GM18519 (cell line): ENCODE results near the gene EPB41.

Source experiments
- ATAC-seq: cut with Tn5 transposase; IDR thresholded peaks from one replicate; pipeline ENCODE4 v1.9.1; 2021; ENCODE audit warnings: mild to moderate bottlenecking, moderate library complexity; ENCODE audit not compliant: unreplicated experiment, low FRiP score

EPB41 gene

GRCh38 chr1:28890435-28890834, 23.9 kb upstream of the EPB41 start:
- no peak for ATAC-seq

DNA sequence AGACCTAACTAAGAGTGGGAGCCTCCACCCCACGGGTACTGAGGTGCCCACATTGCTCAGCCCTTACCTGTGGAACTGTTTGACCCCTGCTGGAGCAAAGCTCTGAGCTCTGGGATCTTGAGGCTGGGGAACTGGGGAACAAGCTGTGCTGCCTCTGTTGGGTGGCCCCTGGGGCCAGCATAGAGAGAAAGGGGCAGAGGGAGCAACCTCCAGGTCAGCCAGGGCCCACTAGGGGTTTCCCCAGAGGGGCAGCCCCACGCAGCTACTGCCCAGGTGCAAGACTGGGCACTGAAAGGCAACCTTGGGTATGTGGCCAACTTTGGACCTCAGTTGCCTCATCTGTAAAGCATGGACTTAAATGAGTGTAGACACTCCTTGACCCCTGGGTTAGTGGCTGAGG, 23.5 kb upstream of the EPB41 start:
- no peak for ATAC-seq

GRCh38 chr1:28891256-28891655, 23.1 kb upstream of the EPB41 start:
- ATAC-seq = no peak

DNA sequence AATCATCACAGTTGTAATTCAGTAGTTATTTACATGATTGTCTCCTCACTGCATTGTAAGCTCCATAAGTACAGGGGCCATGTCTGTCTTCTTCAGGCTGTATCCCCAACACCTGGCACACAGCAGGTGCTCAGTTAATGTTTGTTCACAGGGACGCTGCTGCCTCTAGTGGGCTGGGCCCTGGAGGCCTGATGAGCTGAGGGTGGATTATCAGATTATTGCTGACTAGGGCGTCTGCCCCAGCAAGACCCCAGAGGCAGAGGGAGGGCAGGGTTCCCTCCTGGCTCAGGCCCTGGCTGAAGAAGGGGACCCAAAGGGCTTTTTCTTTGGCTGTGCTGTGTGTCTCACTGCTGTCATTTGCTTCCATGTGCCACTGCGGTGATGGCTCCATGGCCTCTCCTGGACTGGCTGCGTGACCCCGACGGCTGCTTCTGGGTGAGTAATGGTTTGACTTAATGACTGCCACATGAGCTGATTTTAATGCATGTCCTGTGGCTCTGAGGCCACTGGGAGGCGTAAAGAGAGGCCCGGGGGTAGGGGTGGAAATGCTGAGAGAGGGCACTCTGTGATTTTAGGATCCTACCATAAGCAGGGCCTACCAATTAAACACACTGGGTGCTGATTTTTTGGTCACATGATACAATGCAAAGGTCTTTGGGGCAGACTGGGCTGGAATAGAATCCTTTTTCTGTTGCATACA, 20.8 kb upstream of the EPB41 start:
- no peak for ATAC-seq

- ATAC-seq = no peak
These were observed 19.6 kb upstream of the EPB41 start for GRCh38 chr1:28894785-28895184.

GRCh38 chr1:28895896-28896608, 18.3 kb upstream of the EPB41 start:
- no peak for ATAC-seq

DNA sequence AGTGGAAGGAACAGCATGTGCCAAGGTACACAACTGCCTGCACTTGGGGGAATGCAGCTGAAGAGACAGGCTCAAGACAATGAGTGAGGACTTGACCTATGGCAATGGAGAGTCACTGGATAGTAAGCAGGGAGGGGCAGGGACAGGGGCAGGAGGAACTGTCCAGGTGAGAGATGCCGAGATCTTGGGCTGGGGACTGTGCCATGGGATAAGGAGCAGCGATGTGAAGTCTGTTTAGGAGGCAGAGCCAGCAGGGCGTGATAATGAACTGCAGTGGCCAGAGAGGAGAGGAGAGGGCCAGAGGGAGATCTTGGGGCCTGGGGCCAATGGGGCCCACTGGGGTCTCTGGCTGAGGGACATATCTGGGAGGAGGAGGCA, 17.8 kb upstream of the EPB41 start:
- ATAC-seq = no peak

DNA sequence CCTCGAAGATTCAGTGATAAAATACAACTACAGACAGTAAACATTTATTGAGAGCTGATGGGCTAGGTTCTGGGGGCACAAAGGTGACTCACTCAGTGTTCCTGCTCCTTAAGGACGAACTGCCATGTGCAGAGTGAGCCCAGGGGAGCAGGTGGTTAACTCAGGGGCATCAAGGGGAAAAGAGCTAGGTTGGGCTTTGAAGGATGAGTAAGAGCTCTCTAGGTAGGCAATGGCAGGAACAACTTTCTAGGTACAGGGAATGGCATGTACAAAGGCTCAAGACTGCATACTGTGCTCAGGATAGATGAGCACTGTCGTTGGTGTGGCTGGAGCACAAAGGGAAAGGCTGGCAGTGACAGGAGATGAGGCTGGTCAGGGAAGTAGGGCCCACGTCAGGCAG, 16.6 kb upstream of the EPB41 start:
- no peak for ATAC-seq

- no peak for ATAC-seq
These were observed 15.9 kb upstream of the EPB41 start for GRCh38 chr1:28898405-28898881.

GRCh38 chr1:28899267-28899666, 15.1 kb upstream of the EPB41 start:
- no peak for ATAC-seq

GRCh38 chr1:28900562-28900961, 13.8 kb upstream of the EPB41 start:
- ATAC-seq = no peak

DNA sequence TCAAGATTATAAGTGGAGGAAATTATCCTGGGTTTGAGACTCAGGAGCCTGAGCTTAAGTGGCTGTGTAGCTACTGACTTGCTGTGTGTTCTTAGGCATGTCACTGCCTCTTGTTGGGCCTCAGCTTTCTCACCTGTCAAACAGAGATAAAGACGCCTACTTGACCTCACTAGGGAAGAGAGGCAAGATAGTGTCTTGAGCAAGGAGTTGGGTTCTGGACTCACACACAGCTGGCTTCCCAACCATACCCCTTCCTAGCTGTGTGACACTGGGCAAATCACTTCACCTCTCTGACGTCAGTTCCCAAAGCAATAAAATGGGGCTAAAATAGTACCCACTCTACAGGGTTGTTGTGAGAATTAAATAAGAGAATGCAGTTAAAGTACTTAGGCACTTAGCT, 11.6 kb upstream of the EPB41 start:
- ATAC-seq = no peak

GRCh38 chr1:28905921-28906666, 8.3 kb upstream of the EPB41 start:
- ATAC-seq = no peak

DNA sequence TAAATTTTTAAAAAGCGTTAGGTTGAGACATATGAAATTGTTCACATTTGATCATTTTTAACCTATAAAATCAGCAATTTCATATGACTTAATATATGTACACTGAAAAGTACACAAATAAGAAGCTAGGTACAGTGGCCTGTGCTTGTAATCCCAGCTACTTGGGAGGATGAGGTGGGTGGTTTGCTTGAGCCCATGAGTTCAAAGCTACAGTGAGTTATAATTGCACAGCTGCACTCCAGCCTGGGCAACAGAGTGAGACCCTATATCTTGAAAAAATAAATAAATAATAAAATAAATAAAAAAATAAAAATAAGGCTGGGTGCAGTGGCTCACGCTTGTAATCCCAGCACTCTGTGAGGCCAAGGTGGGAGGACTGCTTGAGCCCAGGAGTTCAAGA, 5.2 kb upstream of the EPB41 start:
- no peak for ATAC-seq

DNA sequence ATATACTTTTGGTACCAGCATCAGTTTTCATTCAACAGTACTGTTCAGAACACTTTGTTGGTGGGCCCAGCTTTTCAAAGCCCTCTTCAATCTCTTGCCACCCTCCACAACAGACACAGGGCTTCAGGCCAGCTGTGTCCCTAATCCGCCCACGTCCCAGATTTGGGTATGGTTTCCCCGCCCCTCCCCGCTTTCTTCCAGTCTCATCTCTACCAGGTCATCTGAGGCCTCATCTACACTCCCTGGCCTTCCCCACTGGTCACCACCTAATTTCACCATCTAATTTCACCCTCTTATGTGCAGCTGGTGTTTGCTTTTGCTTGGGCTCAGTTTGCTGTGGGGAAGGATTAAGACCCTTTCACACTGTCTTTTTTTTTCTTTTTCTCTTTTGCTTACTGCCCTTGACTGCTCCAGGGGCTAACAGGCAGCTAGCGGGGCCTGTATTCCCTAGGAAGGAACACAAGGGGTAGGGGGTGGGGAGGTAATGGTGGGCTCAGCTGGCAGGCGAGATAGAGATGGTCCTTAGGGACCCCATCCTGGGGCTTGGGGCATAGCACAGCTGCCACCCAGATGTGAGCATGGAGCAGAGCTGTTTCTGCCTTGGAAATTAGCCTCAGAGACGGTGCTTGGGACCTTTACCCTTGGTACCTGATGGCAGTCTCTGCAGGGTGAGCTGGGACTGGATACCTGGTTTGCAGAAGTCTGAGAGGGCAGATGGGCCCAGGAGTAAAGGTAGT, 3.8 kb upstream of the EPB41 start:
- ATAC-seq = no peak

DNA sequence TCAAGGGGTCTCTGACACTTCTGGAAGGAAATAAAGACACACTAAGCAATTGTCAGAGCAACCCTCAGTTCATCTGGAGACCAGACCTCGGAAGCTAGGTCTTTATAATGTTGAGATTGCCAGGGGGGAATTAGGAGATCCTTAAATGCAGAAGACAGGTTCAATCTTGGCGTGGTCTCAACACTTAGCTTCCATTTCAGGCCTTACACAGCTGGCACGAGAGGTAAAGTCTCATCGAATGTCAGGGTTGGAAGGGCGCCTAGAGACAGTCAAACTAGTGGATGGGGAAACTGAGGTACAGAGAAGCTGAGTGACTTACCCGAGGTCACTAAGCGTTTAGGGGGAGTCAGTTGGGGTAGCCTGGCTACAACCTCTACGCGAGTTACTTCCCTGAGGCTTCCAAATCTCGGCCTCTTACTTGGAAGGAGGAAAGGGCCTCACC, 562 bp upstream of the EPB41 start:
- ATAC-seq = no peak

DNA sequence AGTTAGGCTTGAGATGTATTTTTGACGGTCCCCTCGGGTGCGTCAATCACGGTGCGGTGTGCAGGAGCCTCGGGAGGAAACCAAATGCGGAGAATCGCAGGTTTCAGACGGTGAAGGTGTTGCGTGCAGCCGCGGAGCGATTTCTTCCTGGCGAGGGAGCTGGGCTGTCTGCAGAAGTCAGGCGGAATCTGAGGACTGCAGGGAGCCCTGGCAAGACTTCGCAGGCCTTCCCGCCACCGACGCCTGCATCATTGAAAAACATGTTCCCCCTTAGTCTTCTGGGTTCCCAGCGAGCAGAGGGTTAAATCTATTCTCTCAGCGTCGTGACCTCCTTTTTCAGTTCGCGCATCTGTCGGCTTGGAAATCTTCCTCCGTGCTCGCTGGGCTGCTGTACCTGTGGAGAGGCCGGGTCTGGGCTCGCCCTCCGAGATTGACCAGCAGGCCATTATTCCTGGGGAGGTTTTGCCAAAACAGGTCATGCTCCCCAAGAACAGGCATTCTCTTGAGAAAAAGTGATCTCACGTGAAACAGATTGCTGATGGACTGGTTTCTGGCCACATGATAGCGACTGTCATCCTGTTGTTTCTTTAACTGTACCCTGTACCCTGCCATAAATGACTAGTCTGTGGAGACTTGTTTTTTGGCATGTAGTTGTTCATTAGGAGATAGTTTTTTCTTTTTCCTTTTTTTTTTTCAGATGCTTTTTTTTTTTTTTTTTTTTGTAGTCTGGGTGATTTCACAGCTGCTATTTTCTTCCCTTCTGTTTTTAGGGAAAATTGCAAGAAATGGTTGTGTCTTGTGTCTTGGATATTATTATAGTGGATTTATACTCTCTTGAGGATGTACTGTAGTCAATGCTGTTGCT, 894 bp downstream of the EPB41 start:
- no peak for ATAC-seq

GRCh38 chr1:28917757-28918118, 3.4 kb downstream of the EPB41 start:
- no peak for ATAC-seq

DNA sequence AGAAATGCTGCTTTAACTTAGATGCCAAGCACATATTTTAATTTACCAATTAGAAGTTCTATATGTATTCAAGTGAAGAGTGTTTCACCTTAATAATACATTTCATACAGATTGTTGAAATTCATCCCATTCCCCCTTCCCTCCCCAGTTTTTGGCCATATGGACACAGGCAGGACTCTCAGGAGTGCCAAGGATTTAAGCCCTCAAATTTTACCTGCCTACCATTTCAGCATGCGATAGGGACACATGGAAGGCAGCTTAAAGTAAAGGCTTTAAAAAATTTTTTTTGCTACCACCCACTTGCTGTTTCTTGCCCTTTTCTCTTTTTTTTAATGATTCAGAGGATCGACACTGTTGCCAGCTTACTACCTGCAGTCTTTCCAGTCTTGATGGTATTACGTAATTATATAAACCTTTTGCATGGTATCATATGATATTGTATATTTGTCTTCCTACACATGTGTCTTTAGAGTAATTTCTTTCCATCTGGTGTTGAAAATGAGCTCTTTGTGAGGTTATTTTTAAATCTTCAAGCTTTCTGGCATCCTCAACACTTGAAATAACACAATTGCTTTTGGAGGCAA, 7.0 kb downstream of the EPB41 start:
- ATAC-seq = no peak
